ENCODE measurements around the gene PRPH. TPM values are rescaled to one million over a fixed set of nuclear protein-coding genes. Genes with fewer than 3 reads are reported as not detected.

PRPH gene
- total RNA-seq, 1 donor from 2014 or later = 0.99 TPM

- DNase-seq = no peak
Measured at GRCh38 chr12:49346659-49347310, 51.8 kb downstream of the PRPH start, which contains the start of gene DNAJC22. Gene DNAJC22 (plus strand): TSS chr12:49346888. CDS start chr12:49348873, 1,985 bp downstream.

- no peak for DNase-seq
Measured at GRCh38 chr12:49347311-49348193, 52.6 kb downstream of the PRPH start.

Other genes with a start within 250 kb of the PRPH start
- 44.0 TPM for gene KMT2D, start 234.4 kb upstream of the PRPH start, total RNA-seq
- gene RHEBL1, start 225.2 kb upstream of the PRPH start, total RNA-seq = 0.69 TPM
- gene DHH, start 200.3 kb upstream of the PRPH start, total RNA-seq = 1.2 TPM
- gene LMBR1L, start 184.3 kb upstream of the PRPH start, total RNA-seq = 39.7 TPM
- 503 TPM for gene TUBA1B, start 163.8 kb upstream of the PRPH start, total RNA-seq
- gene TUBA1A, start 106.1 kb upstream of the PRPH start, total RNA-seq = 312 TPM
- 99.4 TPM for gene TUBA1C, start 30.1 kb upstream of the PRPH start, total RNA-seq
- 5.6 TPM for gene TROAP, start 28.1 kb downstream of the PRPH start, total RNA-seq
- not detected for gene C1QL4, start 42.0 kb downstream of the PRPH start, total RNA-seq
- 0.39 TPM for gene DNAJC22, start 51.7 kb downstream of the PRPH start, total RNA-seq
- 24.6 TPM for gene SPATS2, start 72.3 kb downstream of the PRPH start, total RNA-seq
- gene KCNH3, start 243.9 kb downstream of the PRPH start, total RNA-seq = 0.49 TPM

All from skin of body (tissue), 2 donors.